Activated CD4-positive, CD25-positive, alpha-beta regulatory T cell treated with anti-CD3 and anti-CD28 coated beads, Interleukin-2, amount 50 U/mL, for 24 hours (primary cell): Measurements from ENCODE around the gene KCNJ9.
A peak's percentile ranks its signal among the peaks of the same experiment; 100 is the strongest.

Source experiments
- ATAC-seq, 2 donors: fragments of 150-1000 bp; cut with Tn5 transposase; one replicate each; pipeline ENCODE4 v1.10.0; 2021; ENCODE audit warnings: mild to moderate bottlenecking in 1 of 2, moderate library complexity in 1 of 2

KCNJ9 gene

DNA sequence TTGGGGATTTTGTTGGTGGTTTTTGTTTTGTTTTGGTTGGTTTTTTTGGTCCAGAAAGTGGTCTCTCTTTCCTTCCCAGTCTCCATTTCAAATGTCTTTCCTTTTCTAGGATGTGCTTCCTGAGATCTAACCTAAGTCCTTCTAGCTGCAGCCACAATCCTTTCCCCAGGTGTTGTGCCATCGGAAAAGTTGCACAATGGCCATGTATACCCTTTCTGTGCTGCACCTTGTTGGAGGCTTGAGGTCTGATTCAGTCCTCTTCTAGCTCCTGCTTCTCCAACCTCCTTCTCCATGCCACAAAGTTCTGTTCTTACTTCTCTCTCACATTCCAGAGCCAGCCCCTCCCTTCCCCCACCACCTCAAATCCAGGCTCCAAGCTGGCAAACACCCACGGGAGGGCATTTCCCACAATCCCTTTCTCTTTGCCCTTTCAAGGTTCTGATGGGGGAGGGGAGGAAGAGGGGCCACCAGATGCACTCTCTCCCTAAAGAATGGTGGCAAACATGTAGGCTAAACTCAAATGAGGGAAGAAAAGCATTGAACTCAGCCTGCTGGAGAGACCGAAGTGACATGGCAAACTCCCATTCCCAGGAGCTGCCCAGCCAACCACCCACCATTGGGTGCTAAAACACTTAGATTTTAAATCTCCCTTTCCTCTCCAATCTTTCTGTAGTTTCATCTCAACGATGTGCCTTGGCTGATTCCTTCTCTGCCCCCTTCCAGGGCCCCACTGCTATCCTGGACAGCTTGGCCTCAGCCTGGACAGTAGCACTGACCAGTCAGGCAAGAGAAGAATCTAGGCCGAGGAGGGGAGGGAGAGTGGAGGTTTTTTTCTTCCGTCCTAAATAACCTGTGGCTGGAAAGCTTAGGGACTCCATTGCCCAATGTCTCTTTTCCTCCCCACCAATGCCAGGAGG lies 14.3 kb upstream of the KCNJ9 start:
- ATAC-seq, result no peak

DNA sequence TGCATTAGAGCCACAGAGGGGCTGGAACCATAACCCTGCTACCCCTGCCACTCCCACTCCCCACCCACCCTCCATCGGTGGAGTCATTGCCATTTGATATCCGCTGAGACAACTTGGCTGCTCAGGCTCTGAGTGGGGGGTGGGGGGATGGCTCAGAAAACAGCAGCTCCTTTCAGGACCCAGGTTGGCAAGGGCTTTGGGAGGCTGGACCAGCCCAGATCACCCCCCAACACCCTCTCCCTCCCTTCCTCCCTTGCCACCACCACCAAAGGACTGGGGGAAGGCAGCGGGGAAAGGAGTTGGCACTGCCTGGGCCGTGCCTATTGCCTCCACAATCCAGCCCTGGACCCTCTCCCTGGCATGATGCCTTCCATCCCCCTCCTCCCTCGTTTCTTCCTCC lies 13.1 kb upstream of the KCNJ9 start:
- no peak for ATAC-seq

DNA sequence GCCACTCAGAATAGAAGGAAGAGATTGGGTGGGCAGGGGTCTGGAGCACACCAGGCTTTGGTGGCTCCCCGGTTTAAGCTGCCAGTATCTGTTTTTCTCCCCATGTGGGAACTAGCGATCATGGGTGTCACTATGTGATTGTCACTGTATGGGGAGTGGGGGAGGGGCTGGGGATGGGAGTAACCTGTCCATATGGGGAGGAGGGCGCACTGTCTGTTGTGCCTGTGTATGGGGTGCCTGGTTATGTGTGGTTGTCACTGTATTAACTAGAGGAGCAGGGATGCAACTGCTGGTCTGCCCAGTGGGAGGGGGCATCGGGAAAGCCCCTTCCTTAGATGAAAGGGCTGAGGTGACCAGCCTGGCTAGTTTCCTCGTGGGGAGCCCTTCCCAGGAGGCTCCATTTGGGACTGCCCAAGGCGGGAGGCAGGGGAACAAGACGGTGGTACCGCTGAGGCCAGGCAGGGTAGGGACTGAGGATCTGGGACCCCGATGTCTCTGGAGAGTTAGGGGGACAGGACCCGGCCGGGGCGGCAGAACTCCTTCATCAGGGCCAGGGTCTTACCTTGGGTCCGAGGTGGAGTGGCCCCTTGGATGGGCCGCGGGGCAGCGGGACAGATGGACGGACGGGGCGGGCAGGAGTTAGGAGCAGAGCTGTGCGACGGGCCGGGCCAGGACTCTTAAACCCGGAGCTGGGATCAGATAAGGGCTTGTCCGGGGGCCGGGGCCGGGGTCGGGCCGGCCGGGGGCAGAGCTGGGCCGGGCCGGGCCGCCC lies 11.7 kb upstream of the KCNJ9 start, which contains the start of gene KCNJ10:
KCNJ10 (minus strand) TSS at position 701 of the 772 bp plus-strand sequence. CDS start 27,628 bp downstream, outside the sequence.
- no peak for ATAC-seq

DNA sequence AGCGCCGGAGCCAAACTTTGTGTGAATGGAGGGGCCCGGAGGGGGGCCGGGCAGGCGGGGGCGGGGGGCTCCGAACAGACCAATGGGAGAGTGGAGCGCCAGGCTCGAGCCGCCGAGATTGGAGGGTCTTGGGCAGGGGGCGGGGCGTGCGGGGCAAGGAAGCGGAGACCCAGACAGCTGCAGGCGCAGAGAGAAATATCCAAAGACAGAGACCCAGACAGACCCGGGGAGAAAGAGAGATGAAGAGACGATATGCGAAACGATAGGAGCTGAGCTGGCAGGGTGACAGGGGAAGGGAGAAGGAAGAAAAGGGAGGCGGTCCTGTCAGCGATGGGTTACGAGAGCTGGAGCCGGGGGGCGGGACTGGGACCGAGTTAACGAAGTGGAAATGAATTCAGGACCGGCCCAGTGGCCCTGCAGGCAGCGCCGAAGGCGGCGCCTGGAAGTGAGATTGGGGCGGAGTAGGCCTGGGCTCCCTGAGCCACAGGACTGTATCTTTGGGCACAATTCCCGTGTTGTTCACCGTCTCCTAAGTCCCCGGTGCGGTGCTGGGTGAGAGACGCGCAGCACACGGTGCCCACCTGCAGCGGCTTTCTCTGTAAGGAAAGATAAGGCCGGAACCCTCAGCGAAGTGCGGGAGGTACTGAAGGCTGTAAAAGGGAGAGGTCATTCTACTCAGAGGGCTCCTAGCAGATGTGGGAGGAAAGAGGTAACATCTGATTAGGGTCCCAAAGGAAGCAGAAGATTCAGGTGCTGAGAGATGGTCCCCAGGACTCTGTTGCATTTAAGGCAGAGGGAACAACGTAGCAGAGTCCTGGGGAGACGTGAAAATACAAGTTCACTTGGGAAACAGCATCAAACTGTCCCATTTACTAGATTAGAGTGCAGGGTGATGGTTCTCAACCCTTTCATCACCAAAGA lies 10.8 kb upstream of the KCNJ9 start:
- ATAC-seq, result peak; percentile 82 to 83

DNA sequence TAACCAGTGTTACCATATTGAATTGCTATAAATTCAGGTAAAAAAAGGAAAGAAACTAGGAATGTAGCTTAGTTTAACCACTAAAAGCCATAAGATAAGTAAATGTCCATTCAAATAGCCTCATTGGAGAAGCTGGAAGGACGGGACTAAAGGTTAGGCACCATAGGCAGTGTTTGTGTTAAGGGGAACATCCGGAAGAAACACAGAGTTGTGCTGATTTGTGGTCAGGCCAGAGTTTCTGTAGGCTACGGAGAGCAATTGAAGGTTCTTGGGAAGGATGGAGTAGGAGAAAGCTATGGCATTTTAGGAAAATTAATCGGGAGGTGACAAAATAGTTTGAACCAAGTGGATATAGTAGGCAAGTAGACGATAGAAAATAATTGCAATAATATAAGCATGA lies 10.0 kb upstream of the KCNJ9 start:
- ATAC-seq, result no peak

DNA sequence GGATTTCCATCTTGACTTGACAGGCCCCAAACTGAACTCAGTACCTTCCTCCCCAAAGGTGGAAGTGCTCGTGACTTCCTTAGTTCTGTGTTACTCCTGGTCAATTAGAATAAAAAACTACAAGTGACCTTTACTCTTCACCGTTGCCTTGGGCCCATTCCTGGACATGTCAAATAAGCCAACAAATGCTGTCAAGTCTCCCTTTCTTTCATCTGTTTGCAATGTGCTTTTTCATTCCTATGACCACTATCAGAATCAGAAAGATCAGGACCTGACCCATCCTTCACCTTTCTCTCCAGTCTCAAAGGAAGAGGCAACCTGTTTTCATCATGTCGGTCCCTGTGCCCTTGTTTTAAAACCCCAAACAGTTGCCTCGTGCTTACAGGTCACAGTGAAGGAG lies 6.5 kb upstream of the KCNJ9 start:
- no peak for ATAC-seq

DNA sequence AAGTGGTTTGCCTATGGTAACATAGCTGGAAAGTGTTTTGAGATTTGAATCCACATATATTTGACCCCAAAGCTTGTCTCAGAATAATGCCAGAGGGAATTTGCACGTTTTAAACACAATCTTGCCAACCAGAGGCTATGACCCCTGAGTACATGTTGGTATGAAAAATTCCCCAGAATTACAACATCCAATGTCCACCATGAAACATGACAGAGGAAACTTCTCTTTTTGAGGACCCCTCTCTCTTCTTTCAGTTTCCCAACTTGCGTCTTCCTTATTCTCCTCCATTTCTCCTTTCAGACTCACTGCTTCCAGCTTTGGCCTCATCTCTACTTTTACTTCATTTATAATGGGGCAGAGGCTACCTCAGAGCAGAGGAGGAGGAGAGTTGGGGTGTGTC lies 5.5 kb upstream of the KCNJ9 start:
- no peak for ATAC-seq

DNA sequence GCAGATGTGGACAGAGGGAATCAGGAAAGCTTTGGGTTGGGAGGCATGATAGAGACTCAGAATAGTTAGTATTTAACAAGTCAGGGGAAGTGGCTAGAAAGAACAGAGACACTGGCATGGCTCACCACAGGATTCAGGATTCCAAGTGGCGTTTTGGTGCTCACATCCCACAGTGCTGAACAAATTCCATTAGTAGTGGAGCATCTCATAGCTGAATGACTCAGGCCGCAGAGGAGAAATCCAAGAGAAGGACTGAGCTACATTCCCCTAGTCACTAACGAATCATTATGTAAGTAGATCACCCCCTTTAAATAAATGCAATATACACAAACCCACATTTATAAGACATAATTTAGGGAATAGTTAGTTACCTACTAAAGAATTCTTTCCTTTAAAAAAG lies 5.0 kb upstream of the KCNJ9 start:
- ATAC-seq, result no peak

DNA sequence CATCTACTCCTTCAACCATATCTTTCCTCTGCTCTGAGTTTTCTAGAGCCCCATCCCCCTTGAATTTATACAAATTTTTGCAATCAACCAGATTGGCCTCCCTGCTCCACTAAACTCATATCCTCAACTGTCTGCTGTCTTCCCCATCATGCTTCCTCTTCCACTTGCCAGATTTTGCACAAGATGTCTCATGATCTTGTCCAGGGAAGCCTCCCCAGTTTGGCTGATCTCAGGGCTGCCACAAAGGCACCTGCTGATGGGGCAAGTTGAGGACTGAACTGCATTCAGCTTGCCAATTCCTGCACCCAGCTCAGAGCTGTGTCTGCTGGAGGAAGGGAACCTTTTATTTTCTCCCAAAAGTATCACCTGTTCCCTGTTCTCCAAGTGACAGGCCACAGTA lies 3.9 kb upstream of the KCNJ9 start:
- no peak for ATAC-seq

DNA sequence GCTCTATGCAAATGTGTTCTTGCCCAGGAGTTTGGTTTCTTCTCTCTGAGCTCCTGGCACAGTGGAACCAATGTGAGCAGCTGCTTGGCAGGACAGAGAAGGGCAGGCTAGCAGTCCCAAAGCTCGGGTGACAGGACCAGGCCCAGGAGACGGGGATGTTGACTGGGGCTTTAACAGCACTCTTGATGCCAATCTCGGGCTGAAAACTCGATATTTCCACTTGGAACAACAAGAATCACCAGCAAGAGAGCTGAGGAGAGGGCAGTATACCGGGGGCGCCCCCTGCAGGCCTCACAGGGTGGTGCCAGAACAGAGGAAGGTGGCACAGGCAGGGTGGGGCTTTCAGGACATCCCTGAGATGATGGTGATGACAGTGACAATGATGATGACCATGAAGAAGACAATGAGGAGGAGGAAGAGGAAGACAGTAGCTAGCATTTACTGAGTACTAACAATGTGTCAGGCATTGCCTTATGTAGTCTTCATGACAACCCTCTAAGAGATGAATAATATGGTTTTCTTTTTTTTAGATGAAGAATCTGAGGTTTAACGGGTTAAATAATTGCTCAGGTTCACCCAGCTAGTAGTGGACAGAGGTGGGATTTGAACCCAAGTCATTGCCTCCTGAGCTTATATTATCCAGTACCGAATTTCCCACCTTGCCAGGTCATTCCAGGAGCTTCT lies 2.7 kb upstream of the KCNJ9 start:
- peak; percentile 60 to 70 for ATAC-seq

DNA sequence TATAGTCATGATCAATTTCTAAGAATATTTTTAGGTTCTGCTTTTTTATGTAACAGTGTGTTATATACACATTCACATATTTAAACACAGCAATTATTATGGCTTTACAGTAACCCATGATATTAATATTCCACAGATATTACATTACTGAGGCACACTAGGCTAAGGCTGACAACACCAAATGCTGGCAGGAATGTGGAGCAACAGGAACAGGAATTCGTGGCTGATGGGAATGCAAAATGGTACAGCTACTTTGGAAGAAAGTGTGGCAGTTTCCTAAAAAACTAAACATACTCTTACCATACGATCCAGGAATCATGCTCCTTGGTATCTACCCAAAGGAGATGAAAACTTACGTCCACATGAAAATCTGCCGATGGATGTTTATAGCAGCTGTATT lies 1.9 kb upstream of the KCNJ9 start:
- ATAC-seq, result no peak

DNA sequence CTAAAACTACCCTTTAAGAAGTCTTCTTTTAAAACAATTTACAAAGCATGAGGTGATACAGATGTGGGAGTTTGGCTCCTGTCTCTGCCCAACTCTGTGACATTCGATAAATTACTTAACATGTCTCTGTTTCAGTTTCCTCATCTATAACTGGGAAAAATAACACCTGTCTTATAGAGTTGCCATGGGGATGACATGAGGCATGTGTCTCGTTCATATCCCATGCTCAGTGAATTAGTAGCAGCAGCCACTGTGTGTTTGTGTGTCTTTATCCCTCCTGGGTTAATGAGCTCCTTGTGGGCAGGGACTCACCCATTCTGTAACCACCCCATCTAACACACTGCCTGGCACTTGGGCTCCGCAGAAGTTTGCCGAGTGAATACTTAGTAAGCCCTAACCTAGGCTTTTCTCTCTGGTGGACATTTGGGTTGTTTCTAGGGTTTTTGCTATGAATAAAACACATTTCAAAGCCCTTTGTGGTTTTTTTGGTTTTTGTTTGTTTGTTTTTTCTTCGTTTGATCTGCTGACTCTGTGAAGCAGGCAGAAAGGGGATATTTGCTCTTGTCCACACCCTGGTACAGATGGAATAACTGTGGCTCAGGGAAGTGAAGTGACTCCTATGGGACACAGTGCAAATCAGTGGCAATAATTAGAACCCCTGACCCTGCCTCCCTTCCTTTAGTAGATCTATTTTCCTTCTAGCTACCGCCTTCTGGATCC lies 797 bp upstream of the KCNJ9 start:
- no peak for ATAC-seq

DNA sequence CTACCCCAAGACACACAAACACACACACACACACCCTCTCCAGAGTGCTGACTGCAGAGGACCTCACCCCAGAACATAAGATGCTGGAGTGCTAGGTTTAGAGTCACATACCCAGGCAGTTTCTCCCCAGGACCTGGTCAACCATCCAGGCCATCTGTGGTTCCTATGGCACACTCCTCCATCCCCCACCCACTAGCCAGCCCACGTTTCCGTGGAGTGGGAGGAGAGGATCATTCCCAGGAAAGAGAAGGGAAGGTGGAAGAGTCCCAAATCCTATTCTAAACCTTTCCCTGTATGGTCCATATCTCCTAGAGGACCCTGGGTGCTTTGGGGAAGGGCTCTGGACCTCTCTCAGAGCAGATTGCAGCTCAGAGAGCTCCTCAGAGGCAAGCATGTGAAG lies 1.1 kb downstream of the KCNJ9 start:
- no peak for ATAC-seq

DNA sequence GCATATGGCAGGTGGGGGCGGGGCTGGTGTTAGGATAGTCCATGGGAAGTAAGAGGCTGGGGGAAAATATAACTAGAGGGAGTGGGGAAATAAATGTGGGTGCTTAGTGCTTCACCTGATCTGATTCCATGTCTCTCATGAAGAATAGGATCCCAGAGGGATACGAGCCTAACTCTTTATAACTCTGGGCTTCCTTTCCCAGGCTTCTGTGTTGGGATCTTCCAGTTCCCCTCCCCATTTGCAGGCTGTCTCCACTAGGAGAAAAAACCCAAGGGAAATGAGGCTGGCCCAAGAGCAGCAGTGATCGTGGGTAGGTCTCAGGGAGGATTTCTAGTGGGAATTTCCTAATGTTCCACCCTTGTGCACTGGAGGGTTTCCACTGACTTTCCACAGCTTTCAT lies 1.6 kb downstream of the KCNJ9 start:
- ATAC-seq, result no peak

DNA sequence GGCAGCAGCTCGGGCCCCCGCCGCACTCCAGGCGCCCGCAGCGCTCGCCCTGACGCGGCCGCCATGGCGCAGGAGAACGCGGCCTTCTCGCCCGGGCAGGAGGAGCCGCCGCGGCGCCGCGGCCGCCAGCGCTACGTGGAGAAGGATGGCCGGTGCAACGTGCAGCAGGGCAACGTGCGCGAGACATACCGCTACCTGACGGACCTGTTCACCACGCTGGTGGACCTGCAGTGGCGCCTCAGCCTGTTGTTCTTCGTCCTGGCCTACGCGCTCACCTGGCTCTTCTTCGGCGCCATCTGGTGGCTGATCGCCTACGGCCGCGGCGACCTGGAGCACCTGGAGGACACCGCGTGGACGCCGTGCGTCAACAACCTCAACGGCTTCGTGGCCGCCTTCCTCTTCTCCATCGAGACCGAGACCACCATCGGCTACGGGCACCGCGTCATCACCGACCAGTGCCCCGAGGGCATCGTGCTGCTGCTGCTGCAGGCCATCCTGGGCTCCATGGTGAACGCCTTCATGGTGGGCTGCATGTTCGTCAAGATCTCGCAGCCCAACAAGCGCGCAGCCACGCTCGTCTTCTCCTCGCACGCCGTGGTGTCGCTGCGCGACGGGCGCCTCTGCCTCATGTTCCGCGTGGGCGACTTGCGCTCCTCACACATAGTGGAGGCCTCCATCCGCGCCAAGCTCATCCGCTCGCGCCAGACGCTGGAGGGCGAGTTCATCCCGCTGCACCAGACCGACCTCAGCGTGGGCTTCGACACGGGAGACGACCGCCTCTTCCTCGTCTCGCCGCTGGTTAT lies 2.8 kb downstream of the KCNJ9 start:
- ATAC-seq, result peak; percentile 74 to 88

DNA sequence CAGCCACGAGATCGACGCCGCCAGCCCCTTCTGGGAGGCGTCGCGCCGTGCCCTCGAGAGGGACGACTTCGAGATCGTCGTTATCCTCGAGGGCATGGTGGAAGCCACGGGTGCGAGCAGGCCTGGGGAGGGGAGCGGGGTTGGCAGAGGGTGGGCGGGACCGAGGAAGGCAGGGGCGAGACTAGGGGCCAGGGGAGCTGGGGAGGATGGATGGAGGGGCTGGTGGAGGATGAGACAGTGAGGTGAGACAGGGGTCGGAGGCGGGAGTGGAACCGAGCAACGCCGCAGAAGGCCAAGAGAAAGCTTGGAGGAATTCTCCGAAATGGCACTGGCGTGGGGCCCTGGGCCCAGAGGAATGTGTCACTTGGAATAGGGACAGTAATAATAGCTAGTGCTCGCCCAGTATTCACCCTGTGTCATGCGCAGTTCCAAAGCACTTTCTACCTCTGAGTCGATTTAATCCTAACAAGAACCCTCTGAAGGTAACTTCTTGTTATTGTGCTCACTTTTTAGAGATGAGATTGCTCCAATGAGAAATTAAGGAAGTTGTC lies 3.5 kb downstream of the KCNJ9 start:
- no peak for ATAC-seq

DNA sequence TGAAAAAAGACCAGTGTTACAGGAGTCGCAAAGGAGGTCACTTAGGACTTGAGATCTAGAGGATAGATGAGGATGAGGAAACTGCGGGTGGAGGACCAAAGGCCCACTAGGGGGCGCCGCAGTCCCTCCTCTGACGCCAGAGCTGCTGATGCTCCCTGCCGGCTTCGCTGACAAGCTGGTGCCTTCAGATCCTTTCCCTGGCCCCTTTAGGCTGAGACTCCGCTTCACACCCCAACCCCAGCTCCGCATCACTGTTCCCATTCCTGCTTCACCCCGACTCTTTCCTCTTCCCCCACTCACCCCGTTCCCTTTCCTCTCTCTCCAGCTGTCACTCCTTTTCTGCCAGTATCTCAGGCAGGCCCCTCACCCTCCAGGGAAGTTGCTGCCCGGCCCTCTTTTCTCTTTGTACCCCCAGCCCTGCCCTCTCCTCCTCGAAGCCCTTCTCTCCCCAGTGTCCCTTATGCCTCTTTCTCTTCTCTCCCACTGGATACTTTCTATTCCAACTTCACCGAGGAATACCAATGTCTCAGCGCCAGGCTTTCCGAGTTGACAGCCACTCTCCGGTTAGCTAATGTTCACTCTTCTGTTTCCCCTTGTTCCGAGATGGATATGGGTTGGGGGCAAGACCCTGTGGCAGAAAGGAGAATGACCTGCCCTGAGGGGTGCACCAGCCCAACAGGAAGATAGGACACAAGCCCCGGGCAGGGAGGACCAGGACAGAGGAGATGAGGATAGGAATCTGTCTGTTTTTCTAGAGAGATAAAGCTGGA lies 4.5 kb downstream of the KCNJ9 start:
- peak; percentile 58 to 71 for ATAC-seq

DNA sequence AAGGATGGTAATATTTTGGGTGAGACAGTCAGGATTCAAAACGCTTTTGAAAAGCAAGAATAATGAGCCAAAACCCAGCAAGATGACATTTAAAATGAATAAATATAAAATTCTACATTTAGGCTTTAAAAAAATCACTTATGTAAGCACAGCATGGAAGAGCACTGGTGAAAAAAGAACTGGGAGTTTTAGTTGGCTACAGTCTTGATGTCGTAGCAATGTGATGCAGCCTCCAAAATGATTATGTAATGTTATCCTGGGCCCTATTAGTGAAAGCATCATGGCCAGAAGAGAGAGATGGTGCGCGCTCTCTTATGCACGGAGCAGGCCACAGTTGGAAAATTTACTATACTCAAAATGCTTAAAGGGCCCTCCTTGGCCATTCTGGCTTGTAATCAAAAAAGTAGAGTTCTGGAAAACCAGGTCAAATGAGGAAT lies 5.1 kb downstream of the KCNJ9 start:
- ATAC-seq, result no peak

DNA sequence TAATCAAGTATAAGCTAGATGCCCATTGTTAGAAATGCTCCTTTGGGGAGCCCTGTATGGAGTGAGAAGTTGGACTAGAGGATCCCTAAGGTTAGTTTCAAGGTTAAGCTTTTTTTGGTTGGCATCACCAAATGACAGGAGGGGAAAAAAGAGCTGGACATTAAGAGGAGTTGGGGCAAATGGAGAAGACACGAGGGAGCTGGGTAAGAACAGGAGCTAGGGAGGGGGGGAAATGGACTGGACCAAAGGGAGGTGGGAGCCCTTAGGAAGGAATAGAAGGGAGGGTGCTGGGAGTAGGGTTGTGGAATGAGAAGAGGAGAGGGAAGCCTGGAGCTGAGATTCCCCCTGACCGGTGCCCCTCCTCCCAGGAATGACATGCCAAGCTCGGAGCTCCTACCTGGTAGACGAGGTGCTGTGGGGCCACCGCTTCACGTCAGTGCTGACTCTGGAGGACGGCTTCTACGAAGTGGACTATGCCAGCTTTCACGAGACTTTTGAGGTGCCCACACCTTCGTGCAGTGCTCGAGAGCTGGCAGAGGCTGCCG lies 5.9 kb downstream of the KCNJ9 start:
- no peak for ATAC-seq
